Body of pancreas (tissue), 4 donors: ENCODE data around the gene CADM2.

ENCODE experiments used
- CTCF ChIP-seq, 7 experiments: fragments of 450-650 bp in 4 of 7; fragments of 200-600 bp in 3 of 7; sonication (generic) in 3 of 7; IDR thresholded peaks; one replicate each; pipeline ENCODE4 v1.5.1; 2016 to 2019; ENCODE audit warnings: antibody characterized with exemption in 7 of 7
- POLR2A ChIP-seq, 3 donors: fragments of 450-650 bp; IDR thresholded peaks; one replicate each; pipeline ENCODE4 v1.6.1; 2016; ENCODE audit warnings: antibody characterized with exemption in 3 of 3, mild to moderate bottlenecking in 2 of 3

DNA sequence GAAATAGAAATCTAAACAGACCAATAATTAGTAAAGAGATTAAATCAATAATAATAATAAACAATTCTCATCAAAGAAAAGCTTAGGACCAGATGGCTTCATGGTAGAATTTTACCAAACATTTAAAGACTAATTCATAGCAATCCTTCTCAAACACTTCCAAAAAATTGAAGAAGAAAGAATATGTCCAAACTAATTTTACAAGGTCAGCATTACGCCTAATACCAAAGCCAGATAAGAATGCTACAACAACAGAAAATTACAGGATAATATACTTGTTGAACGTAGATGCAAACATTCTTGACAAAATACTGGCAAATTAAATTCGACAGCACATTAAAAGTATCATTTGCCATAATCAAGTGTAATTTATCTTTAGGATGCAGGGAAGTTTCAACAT lies 36.1 kb upstream of the CADM2 start:
- TF ChIP-seq CTCF (IDR thresholded peaks at IDR 0.05) (no peak), POLR2A (IDR thresholded peaks at IDR 0.05) (no peak)
